ENCODE results near the gene MSI2.
"Not testable (repeated sequence)": the region's sequence is repeated elsewhere in the genome, so short reads cannot be mapped to it uniquely, and the experiment has no call there.

Gene MSI2

GRCh38 chr17:57602896-57603295 lies 346.6 kb downstream of the MSI2 start:
- no peak for DNase-seq (ENCODE audit: low read depth)

- no peak for DNase-seq (ENCODE audit: low read depth)
Measured at GRCh38 chr17:57603546-57603945, 347.2 kb downstream of the MSI2 start.

GRCh38 chr17:57603978-57604377 lies 347.7 kb downstream of the MSI2 start:
- peak; percentile 52 for DNase-seq (ENCODE audit: low read depth)

- no peak for DNase-seq (ENCODE audit: low read depth)
Measured at GRCh38 chr17:57604771-57605674, 348.7 kb downstream of the MSI2 start.

GRCh38 chr17:57605675-57606105 lies 349.4 kb downstream of the MSI2 start:
- no peak for DNase-seq (ENCODE audit: low read depth)

- DNase-seq (ENCODE audit: low read depth), result no peak
Measured at GRCh38 chr17:57606111-57606875, 350.0 kb downstream of the MSI2 start.

GRCh38 chr17:57607553-57608120 lies 351.3 kb downstream of the MSI2 start:
- no peak for DNase-seq (ENCODE audit: low read depth)

GRCh38 chr17:57608369-57609124 lies 352.2 kb downstream of the MSI2 start:
- DNase-seq (ENCODE audit: low read depth), result no peak

GRCh38 chr17:57609125-57609877 lies 353.0 kb downstream of the MSI2 start:
- DNase-seq (ENCODE audit: low read depth), result no peak

- no peak for DNase-seq (ENCODE audit: low read depth)
Measured at GRCh38 chr17:57609878-57610270, 353.6 kb downstream of the MSI2 start.

- DNase-seq (ENCODE audit: low read depth), result no peak
Measured at GRCh38 chr17:57612202-57613071, 356.1 kb downstream of the MSI2 start.

- no peak for DNase-seq (ENCODE audit: low read depth)
Measured at GRCh38 chr17:57614742-57615141, 358.4 kb downstream of the MSI2 start.

- no peak for DNase-seq (ENCODE audit: low read depth)
Measured at GRCh38 chr17:57615836-57616757, 359.8 kb downstream of the MSI2 start.

- DNase-seq (ENCODE audit: low read depth), result no peak
Measured at GRCh38 chr17:57617218-57617617, 360.9 kb downstream of the MSI2 start.

GRCh38 chr17:57619061-57619937 lies 363.0 kb downstream of the MSI2 start:
- no peak for DNase-seq (ENCODE audit: low read depth)

- DNase-seq (ENCODE audit: low read depth), result no peak
Measured at GRCh38 chr17:57620576-57620975, 364.3 kb downstream of the MSI2 start.

GRCh38 chr17:57621791-57622190 lies 365.5 kb downstream of the MSI2 start:
- DNase-seq (ENCODE audit: low read depth), result not testable (repeated sequence)

GRCh38 chr17:57622306-57622682 lies 366.0 kb downstream of the MSI2 start:
- no peak for DNase-seq (ENCODE audit: low read depth)

Data from activated T-cell treated with anti-CD3 and anti-CD28 coated beads for 1 hour (primary cell).